ENCODE data around the gene HCK. TPM values are rescaled to one million over a fixed set of nuclear protein-coding genes. Genes with fewer than 3 reads are reported as not detected.

HCK gene
- total and polyA plus RNA-seq, 9 donors, result 1.7 to 11.4 (median 3.4) TPM

- Histone ChIP-seq H3K9me3 (no peaks in the 10 kb centered on the region), H3K4me1 (ENCODE audit: insufficient read depth) (no peaks in the 10 kb centered on the region), H3K36me3 (no peaks in the 10 kb centered on the region), H3K27ac (no peak overlapping the region), H3K27me3 (no peaks in the 10 kb centered on the region), H3K4me3 (no peak overlapping the region)
- no peak for TF ChIP-seq CTCF (IDR thresholded peaks at IDR 0.05)
- TF ChIP-seq EP300 (IDR thresholded peaks at IDR 0.05), result no peak
- TF ChIP-seq POLR2A (IDR thresholded peaks at IDR 0.05), result no peak
- no peak for DNase-seq
- intact Hi-C loops (cut with DNase I), result no loop called here
- 47 to 76% (median 65%) methylated on average over 4 of the region's 4 CpGs for WGBS, 3 donors
These were observed 11.7 kb downstream of the HCK start for GRCh38 chr20:32063695-32064094.

- Histone ChIP-seq H3K4me1 (ENCODE audit: insufficient read depth) (no peaks in the 10 kb centered on the region), H3K36me3 (no peaks in the 10 kb centered on the region), H3K27me3 (no peaks in the 10 kb centered on the region), H3K4me3 (no peak overlapping the region), H3K27ac (no peak overlapping the region), H3K9me3 (no peaks in the 10 kb centered on the region)
- 59 to 68% (median 60%) methylated on average over 7 of the region's 7 CpGs for WGBS, 3 donors
- intact Hi-C loops (cut with DNase I), result no loop called here
- DNase-seq, result no peak
- TF ChIP-seq CTCF (IDR thresholded peaks at IDR 0.05) (no peak), POLR2A (IDR thresholded peaks at IDR 0.05) (no peak), EP300 (IDR thresholded peaks at IDR 0.05) (no peak)
These were observed 12.6 kb downstream of the HCK start for GRCh38 chr20:32064667-32065066.

- Histone ChIP-seq H3K4me3 (no peak overlapping the region), H3K36me3 (no peaks in the 10 kb centered on the region), H3K9me3 (no peaks in the 10 kb centered on the region), H3K4me1 (ENCODE audit: insufficient read depth) (no peaks in the 10 kb centered on the region), H3K27ac (no peak overlapping the region), H3K27me3 (no peaks in the 10 kb centered on the region)
- DNase-seq, result no peak
- intact Hi-C loops (cut with DNase I), result no loop called here
- 38 to 44% (median 40%) methylated on average over 6 of the region's 6 CpGs for WGBS, 3 donors
- TF ChIP-seq CTCF (IDR thresholded peaks at IDR 0.05), result no peak
- no peak for TF ChIP-seq POLR2A (IDR thresholded peaks at IDR 0.05)
- no peak for TF ChIP-seq EP300 (IDR thresholded peaks at IDR 0.05)
These were observed 15.3 kb downstream of the HCK start for GRCh38 chr20:32067234-32067821.

GRCh38 chr20:32068174-32068573 lies 16.1 kb downstream of the HCK start:
- Histone ChIP-seq H3K27ac (no peak overlapping the region), H3K4me1 (ENCODE audit: insufficient read depth) (no peaks in the 10 kb centered on the region), H3K4me3 (no peak overlapping the region), H3K27me3 (no peaks in the 10 kb centered on the region), H3K9me3 (no peaks in the 10 kb centered on the region), H3K36me3 (no peaks in the 10 kb centered on the region)
- WGBS, 3 donors, result 50 to 99% (median 96%) methylated on average over 2 of the region's 2 CpGs
- intact Hi-C loops (cut with DNase I), result no loop called here
- TF ChIP-seq CTCF (IDR thresholded peaks at IDR 0.05) (no peak), EP300 (IDR thresholded peaks at IDR 0.05) (no peak), POLR2A (IDR thresholded peaks at IDR 0.05) (no peak)
- DNase-seq, result no peak

Measured in ovary (tissue), 9 donors.